ENCODE results near the gene DTX1.

DTX1 gene

GRCh38 chr12:113109360-113109759 lies 52.8 kb downstream of the DTX1 start:
- no peak for TF ChIP-seq CTCF (IDR thresholded peaks at IDR 0.05)

DNA sequence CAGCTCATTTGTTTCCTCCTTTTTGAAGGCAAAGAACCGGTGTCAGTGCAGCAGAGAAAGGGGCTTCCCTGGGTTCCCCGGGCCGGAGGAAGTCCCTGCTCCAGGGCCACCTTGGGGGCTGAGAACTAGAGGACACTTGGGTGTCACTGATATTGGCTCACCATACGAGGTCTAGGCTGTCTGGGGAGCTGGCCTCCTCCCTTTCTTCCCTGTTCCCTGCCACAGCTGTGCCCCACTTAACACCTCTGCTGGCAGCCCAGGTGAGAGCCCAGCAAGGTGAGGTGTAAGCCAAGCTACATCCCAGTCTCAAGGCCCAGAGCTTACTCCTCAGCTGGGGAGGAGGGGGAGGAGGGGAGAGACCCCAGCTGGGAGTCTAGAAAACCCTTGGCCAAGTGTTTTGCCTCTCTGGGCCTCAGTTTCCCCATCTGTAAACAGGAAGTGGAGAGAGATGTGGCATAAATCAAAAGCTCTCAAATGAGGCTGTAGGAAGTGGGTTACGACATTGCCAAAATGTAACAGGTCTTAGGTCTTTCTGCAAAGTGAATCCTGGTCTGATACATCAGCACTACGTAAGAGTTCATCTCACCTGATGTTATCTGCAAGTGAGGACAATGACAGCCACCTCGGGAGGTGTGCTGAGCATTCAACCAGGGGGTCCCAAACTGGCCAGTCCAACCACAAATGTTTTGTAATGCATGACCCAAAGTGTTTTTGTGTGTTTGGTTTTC lies 53.5 kb downstream of the DTX1 start:
- TF ChIP-seq CTCF (IDR thresholded peaks at IDR 0.05), result no peak

DNA sequence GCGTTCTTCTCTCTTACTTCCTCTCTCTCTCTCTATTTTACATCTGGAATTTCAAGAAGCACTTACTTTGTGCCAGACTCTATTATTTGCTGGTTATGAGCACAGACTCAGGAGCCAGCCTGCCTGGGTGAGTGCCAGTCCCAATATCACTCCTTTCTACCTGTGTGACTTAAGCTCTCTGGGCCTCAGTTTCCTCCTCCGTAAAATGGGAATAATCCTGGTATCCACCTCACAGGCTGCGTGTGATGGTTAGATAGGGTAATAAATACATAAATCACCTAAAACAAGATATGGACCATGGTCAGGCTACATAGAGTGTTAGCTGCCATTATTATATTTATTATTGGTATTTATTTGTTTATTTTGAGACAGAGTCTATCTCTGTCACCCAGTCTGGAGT lies 54.7 kb downstream of the DTX1 start:
- no peak for TF ChIP-seq CTCF (IDR thresholded peaks at IDR 0.05)

GRCh38 chr12:113112043-113112899 lies 55.7 kb downstream of the DTX1 start:
- no peak for TF ChIP-seq CTCF (IDR thresholded peaks at IDR 0.05)

GRCh38 chr12:113113397-113113796 lies 56.9 kb downstream of the DTX1 start:
- TF ChIP-seq CTCF (IDR thresholded peaks at IDR 0.05), result no peak

GRCh38 chr12:113114447-113115178 lies 58.1 kb downstream of the DTX1 start:
- TF ChIP-seq CTCF (IDR thresholded peaks at IDR 0.05), result no peak

DNA sequence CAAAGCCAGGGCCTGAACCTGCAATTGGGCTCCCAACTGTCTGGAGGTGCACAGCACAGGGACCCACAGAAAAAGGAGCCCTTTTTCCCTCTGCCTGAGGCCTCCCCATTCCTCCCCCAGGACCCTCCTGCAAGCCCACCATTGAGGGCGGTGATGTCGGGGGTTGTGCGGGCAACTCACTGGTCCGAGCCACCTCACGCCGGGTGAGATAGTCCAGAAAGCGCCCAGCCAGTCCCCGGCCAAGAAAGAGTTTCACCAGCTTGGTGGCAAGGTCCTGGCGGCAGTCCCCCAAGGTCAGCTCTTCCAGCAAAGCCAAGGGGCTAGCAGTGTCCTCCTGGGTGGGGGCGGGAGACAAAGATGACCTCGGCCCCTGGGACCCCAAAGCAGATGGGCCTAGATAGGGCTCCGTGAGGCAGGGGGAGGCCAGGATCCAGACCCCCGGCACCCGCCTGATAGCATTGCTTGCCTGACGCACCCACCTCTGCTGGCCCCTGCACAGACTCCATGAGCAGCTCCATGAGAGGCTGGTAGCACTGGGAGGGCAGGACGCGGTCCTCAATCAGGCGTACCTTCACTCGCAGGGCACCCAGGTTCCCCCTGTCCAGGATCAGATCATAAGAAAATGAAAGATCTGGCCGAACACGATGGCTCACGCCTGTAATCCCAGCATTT lies 59.1 kb downstream of the DTX1 start:
- TF ChIP-seq CTCF (IDR thresholded peaks at IDR 0.05), result no peak

Measured in LNCAP (cell line).